LNCAP (cell line): ENCODE results near the gene GADD45B.

Source experiments
- CTCF ChIP-seq: fragments of 450-650 bp; IDR thresholded peaks from 2 replicates; pipeline ENCODE4 v1.5.1; 2017; ENCODE audit warnings: mild to moderate bottlenecking

GADD45B gene

DNA sequence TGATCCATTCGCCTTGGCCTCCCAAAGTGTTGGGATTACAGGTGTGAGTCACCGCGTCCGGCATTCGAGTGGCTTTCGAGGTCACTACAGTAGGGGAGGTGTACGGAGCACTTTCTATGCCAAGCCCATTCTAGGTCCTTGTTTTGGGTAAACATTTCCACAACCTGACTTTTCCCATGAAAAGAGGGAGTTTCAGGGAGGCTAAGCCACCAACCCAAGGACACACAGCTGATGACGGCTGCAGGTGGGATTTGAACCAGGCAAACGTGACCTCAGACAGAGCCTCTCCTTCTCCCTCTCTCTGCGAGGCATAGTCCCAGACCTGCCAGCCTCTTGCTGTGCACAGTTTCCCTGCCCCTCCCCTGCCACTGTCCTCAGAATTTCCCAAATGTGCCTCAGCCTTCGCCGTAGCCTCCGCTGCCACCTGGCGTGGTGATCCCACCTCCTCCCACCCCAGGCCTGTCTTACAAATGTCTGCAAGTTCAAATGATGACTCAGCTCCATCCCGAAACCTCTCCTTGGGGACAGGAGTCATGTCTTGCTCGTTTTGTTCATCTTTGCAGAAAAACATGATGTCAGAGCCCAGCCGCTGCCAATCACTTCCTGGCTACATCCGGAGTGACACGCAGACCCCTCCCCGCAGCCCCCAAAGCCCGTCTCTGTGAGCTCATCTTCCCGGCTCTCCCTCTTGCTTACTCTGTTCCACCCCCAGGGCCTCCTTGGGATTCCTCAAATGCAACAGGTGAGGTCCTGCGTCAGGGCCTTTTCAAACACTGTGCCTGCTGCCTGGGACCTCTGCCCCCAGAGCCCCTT, 6.6 kb upstream of the GADD45B start:
- TF ChIP-seq CTCF, result no peak

DNA sequence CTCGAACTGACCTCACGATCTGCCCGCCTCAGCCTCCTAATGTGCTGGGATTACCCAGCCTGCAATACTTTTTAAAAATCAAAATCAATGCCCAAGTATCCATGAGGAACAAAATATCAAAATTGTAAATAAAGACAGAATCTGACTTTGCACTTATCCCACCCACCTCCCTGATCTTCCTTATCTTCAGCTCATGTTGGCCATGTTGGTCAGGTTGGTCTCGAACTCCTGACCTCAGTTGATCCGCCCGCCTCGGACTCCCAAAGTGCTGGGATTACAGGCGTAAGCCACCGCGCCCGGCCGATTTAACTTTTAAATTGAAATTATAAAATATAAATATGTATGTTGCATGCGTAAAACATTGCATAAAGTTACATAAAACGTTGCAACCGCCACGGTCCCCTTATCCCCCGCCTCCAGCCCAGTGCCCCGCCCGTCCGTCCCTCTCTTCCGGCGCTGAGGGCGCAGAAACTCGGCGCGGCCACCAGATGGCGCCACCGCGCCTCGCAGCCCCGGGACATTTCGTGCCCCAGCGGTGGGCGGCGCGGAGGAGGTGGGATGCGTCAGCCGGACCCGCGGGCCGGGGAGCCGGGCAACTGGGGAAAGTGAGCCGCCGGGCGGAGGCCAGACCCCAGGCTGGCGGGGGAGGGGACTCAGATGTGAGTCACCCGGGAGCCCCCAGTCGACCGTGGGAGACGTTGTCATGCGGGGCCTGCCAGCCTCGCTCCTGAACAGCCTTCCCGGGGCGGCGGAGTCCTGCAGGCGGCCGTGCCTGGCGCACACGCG, 1.5 kb upstream of the GADD45B start:
- peak; percentile 93 for TF ChIP-seq CTCF

DNA sequence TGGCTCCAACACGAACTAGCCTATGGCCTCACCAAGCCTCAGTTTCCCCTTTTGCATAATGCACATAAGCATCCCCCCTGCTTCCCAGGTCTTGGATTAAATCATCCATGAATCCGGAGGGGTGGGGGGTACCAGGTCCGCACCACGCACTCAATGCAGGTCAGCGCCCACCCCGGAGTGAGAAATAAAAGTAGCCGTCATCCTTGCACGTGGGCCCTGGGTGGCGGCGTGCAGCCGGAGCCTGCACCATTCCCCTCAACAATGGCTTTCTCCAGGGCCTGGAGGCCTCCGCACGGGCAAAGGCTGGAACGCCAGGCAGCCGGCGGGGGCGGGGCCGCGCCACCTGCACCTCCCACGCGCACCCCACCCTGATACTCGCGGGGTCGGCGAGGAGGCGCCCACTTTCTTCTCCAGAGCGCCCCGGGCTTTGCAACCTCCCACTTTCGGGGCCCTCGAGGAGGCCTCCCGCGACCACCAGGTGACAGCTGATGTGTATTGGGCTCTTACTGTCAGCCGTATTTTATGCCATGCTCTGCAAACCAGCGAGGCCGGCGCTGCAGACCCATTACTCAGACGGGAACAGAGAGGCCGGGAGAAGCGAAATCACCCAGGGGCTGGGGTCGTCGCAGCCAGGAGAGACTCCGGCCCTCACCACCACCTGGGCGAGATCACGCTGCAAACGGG, 767 bp upstream of the GADD45B start:
- no peak for TF ChIP-seq CTCF

GRCh38 chr19:2476451-2477140, 669 bp downstream of the GADD45B start:
- no peak for TF ChIP-seq CTCF

DNA sequence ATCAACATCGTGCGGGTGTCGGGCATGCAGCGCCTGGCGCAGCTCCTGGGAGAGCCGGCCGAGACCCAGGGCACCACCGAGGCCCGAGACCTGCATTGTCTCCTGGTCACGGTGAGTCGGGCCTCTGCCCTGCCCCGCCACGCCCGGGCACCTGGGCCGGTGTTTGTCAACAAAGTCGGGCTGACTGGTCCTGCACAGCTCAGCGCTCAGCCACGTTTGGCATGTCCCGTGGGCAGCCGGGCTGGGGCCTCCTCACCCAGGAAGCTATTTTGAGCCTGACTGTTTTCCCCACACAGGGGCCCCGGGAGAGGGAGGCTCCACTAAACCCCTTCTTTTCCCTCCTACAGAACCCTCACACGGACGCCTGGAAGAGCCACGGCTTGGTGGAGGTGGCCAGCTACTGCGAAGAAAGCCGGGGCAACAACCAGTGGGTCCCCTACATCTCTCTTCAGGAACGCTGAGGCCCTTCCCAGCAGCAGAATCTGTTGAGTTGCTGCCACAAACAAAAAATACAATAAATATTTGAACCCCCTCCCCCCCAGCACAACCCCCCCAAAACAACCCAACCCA, 1.3 kb downstream of the GADD45B start:
- no peak for TF ChIP-seq CTCF

- TF ChIP-seq CTCF, result no peak
Measured at GRCh38 chr19:2477732-2478191, 1.8 kb downstream of the GADD45B start.

- peak; percentile 25; the same call in 1 of the 2 replicates for TF ChIP-seq CTCF
Measured at GRCh38 chr19:2478278-2478755, 2.4 kb downstream of the GADD45B start.
